ENCODE measurements around the gene WDR37. TPM values are rescaled to one million over a fixed set of nuclear protein-coding genes. Genes with fewer than 3 reads are reported as not detected.

Gene WDR37
- total RNA-seq, 6 experiments from 2014 or later, result 5.8 to 9.7 (median 8.3) TPM

DNA sequence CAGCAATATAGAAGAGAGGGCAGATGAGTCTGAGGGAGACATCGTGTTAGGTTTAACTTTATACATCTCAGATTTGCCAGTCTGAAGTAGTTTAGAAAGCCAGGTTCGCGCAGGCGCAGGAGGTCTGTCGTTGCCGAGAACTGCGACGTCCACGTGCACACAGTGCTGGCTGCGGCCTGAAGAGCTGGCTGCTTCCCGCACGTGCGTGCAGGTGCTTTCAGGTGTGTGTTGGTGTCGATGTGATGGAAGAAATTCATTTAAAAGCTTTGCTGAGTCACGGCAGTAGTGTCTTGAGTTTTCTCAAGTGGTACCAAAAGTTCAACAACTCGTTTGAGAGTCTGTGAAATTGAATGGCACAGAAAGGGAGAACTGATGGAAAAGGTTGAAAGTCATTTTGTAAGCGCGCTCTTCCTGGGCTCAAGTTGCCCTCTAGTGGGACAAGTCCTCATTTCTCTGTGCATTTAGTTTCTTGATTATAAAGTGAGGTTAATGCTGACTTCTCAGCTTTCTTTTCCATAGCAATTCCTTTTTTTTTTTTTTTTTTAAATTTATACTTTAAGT, 18.6 kb downstream of the WDR37 start:
- Histone ChIP-seq H3K36me3 (peaks cover 0 to 40% (median 9%) of the 10 kb centered on the region in 4 donors), H3K9me3 (no peaks in the 10 kb centered on the region), H3K4me1 (no peaks in the 10 kb centered on the region), H3K27me3 (no peaks in the 10 kb centered on the region), H3K27ac (no peak overlapping the region), H3K4me3 (no peak overlapping the region)
- 76% methylated on average over 13 of the region's 18 CpGs for WGBS (ENCODE audit: insufficient coverage, low coverage, low lambda C conversion rate, missing lambda C conversion rate)
- no peak for TF ChIP-seq POLR2A (IDR thresholded peaks at IDR 0.05)
- peak in 3 of 4 donors; percentile 13 to 32 (median 27) for TF ChIP-seq CTCF (IDR thresholded peaks at IDR 0.05)
- ATAC-seq (peak in 3 of 4 donors; percentile 34 to 59 (median 48)), DNase-seq (no peak)
- intact Hi-C loops (cut with DNase I), result no loop called here

DNA sequence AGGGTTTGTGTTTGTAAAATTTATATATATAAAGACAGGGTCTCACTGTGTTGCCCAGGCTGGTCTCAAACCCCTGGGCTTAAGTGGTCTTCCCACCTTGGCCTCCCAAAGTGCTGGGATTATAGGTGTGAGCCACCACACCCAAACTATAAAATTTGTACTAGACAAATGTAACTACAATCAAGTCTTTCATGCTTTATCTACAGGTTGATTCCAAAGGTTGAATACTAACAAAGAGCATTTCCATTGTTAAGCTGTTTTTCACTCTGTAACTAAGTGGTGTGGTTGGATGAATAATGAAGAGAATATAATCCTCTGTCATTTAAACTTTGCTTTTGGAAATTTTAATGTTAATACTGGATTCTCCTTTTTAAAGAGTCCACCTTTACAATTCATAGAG, 22.5 kb downstream of the WDR37 start:
- no peak for ATAC-seq
- H3K36me3 ChIP-seq, result peaks cover 0 to 51% (median 18%) of the 10 kb centered on the region in 4 donors

DNA sequence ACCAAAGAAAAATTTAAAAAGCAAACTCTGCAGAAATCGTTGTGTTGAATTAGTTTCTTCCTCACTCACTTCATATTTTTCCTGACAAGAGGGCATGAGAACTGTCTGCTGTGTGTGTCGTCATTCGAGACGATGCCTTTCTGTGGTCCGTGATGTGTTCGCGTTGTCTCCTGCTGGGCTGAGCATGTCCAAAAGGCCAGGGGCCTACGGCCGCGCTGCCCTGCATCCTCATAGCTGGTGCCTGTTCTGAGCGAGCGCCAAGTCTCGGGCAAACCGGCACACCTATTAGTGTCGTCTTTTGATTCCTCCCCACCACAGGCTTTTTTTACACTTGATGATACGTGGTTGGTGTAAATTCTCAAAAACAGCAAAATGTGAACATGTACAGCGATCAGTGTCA, 27.4 kb downstream of the WDR37 start:
- Histone ChIP-seq H3K27ac (no peak overlapping the region), H3K36me3 (peaks cover 0 to 72% (median 26%) of the 10 kb centered on the region in 4 donors), H3K4me1 (no peaks in the 10 kb centered on the region), H3K9me3 (no peaks in the 10 kb centered on the region), H3K4me3 (no peak overlapping the region), H3K27me3 (no peaks in the 10 kb centered on the region)
- no peak for DNase-seq
- intact Hi-C loops (cut with DNase I), result no loop called here
- TF ChIP-seq POLR2A (IDR thresholded peaks at IDR 0.05) (no peak), CTCF (IDR thresholded peaks at IDR 0.05) (no peak)
- ATAC-seq, result no peak
- 95% methylated on average over 17 of the region's 17 CpGs for WGBS (ENCODE audit: insufficient coverage, low coverage, low lambda C conversion rate, missing lambda C conversion rate)

More for the DNA sequence above, 22.5 kb downstream of the WDR37 start:
- no peaks in the 10 kb centered on the region for H3K4me1 ChIP-seq
- no peaks in the 10 kb centered on the region for H3K9me3 ChIP-seq
- H3K27ac ChIP-seq, result no peak overlapping the region
- H3K27me3 ChIP-seq, result no peaks in the 10 kb centered on the region
- no peak overlapping the region for H3K4me3 ChIP-seq
- intact Hi-C loops (cut with DNase I), result no loop called here
- no peak for DNase-seq
- no peak for TF ChIP-seq CTCF (IDR thresholded peaks at IDR 0.05)
- no peak for TF ChIP-seq POLR2A (IDR thresholded peaks at IDR 0.05)

GRCh38 chr10:1084011-1084950, 28.1 kb downstream of the WDR37 start:
- Histone ChIP-seq H3K36me3 (peaks cover 0 to 72% (median 26%) of the 10 kb centered on the region in 4 donors), H3K9me3 (no peaks in the 10 kb centered on the region)
- DNase-seq, result peak in 1 of 3 donors; percentile 23

More at GRCh38 chr10:1084011-1084950, 28.1 kb downstream of the WDR37 start:
- Histone ChIP-seq H3K4me1 (no peaks in the 10 kb centered on the region), H3K4me3 (no peak overlapping the region), H3K27me3 (no peaks in the 10 kb centered on the region), H3K27ac (no peak overlapping the region)
- WGBS (ENCODE audit: insufficient coverage, low coverage, low lambda C conversion rate, missing lambda C conversion rate), result 94% methylated on average over 11 of the region's 28 CpGs
- TF ChIP-seq POLR2A (IDR thresholded peaks at IDR 0.05), result no peak
- TF ChIP-seq CTCF (IDR thresholded peaks at IDR 0.05), result no peak
- ATAC-seq, result no peak
- intact Hi-C loops (cut with DNase I), result no loop called here

All from right lobe of liver (tissue), 6 donors.